Immature natural killer cell (primary cell): ENCODE measurements around the gene MCF2. TPM values are rescaled to one million over a fixed set of nuclear protein-coding genes. Genes with fewer than 3 reads are reported as not detected.
"Not testable (repeated sequence)": the region's sequence is repeated elsewhere in the genome, so short reads cannot be mapped to it uniquely, and the experiment has no call there.

Source experiments
- DNase-seq, 3 donors: peaks; one replicate each; pipeline ENCODE4 v3.0.0; 2022; ENCODE audit warnings: mixed read lengths in 1 of 3
- H3K27ac Mint-ChIP-seq, 6 donors: one replicate each; pipeline ENCODE4 v1.8.0; 2020; ENCODE audit warnings: mixed read lengths in 6 of 6, mild to moderate bottlenecking in 5 of 6, inconsistent platforms in 4 of 6, moderate library complexity in 3 of 6
- H3K27me3 Mint-ChIP-seq, 3 donors: one replicate each; pipeline ENCODE4 v1.8.0; 2020 to 2021; ENCODE audit warnings: low read depth in 3 of 3, mild to moderate bottlenecking in 3 of 3, mixed read lengths in 3 of 3, moderate library complexity in 3 of 3, inconsistent platforms in 1 of 3
- H3K36me3 Mint-ChIP-seq, 3 donors: one replicate each; pipeline ENCODE4 v1.8.0; 2020; ENCODE audit warnings: mixed read lengths in 3 of 3, inconsistent platforms in 2 of 3, mild to moderate bottlenecking in 2 of 3
- H3K4me1 Mint-ChIP-seq, 2 donors: one replicate each; pipeline ENCODE4 v1.8.0; 2020; ENCODE audit warnings: inconsistent platforms in 2 of 2, mild to moderate bottlenecking in 2 of 2, mixed read lengths in 2 of 2, moderate library complexity in 1 of 2
- H3K4me3 Mint-ChIP-seq, 5 donors: one replicate each; pipeline ENCODE4 v1.8.0; 2020; ENCODE audit warnings: mild to moderate bottlenecking in 5 of 5, mixed read lengths in 5 of 5, inconsistent platforms in 3 of 5, moderate library complexity in 3 of 5
- H3K9me3 Mint-ChIP-seq, 6 donors: one replicate each; pipeline ENCODE4 v1.8.0; 2020; ENCODE audit warnings: mild to moderate bottlenecking in 6 of 6, mixed read lengths in 6 of 6, inconsistent platforms in 4 of 6, moderate library complexity in 3 of 6
- polyA plus RNA-seq, 3 donors: library from polyadenylated mRNA; unstranded; fragments of 300-500 nt; fragmentation: Illumina TruSeq; gene quantifications; one replicate each; pipeline ENCODE4 v1.2.3, GENCODE V29; 2021

Gene MCF2
- polyA plus RNA-seq, 3 donors from 2014 or later, result 0.20 to 1.3 TPM; not detected in 1

DNA sequence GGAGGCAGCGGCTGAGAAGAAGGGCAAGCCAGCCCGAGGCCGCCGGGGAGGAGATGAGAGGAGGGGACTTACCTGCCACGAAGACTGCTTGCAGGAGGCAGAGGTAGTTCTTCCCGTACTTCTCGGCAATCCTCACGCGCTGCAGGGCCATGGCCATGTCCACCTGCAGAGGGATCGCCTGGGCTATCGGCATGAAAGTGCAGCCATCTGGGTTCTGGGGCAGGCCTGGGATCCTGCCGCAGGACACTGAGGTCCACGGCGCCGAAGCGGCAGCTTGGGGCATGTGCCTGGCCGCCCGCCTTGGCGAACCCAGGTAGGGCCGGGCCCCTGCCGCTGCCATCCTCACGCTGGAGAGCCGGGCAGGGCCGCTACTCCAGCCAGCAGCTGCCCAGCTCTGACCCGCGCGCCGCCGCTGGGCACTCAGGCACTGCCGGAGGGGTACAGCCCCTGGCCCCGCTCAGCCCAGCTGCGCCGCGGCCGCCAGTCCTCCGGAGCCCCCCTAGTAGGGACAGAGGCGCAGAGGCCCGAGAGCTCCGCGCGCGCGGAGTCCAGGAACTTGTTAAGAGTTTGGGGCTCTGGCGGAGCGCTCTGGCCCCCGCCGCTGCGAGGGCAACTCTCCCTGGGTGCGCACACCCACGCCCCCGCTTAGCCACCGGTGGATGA, 16.0 kb downstream of the MCF2 start:
- Mint-ChIP-seq H3K4me1 (peaks cover 0 to 3% of the 10 kb centered on the region in 2 donors), H3K27ac (no peak overlapping the region), H3K9me3 (no peaks in the 10 kb centered on the region), H3K36me3 (no peaks in the 10 kb centered on the region), H3K27me3 (peaks cover 0 to 5% (median 4%) of the 10 kb centered on the region in 3 donors), H3K4me3 (peak overlapping the region; percentile 72 to 84 (median 78))
- peak in 1 of 3 donors; percentile 4 for DNase-seq

DNA sequence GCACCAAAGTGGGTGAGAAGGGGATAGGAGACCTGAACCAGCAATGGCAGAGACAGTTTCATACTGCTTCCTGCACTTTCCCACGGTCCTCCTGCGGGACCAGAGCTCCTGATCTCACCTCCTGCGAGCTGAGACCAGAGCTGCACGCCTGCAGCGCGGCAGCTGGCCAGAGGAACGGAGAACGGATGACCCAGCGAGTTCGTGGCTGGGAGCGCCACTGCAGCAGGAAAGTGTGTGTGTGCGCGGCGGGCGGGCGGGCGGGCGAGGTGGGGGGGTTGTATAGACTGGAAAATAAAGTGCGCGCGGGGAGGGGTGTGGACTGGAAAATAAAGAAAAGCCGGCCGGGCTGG, 16.5 kb downstream of the MCF2 start:
- H3K4me3 Mint-ChIP-seq, result peak overlapping the region; percentile 72 to 84 (median 78)
- H3K27ac Mint-ChIP-seq, result no peak overlapping the region
- peaks cover 0 to 3% of the 10 kb centered on the region in 2 donors for H3K4me1 Mint-ChIP-seq
- H3K9me3 Mint-ChIP-seq, result no peaks in the 10 kb centered on the region
- no peak for DNase-seq
- H3K36me3 Mint-ChIP-seq, result no peaks in the 10 kb centered on the region
- H3K27me3 Mint-ChIP-seq, result peaks cover 0 to 7% (median 5%) of the 10 kb centered on the region in 3 donors

GRCh38 chrX:139685175-139685574, 22.8 kb downstream of the MCF2 start:
- not testable (repeated sequence) for H3K27ac Mint-ChIP-seq, H3K9me3 Mint-ChIP-seq, DNase-seq, H3K27me3 Mint-ChIP-seq, H3K36me3 Mint-ChIP-seq, H3K4me3 Mint-ChIP-seq, H3K4me1 Mint-ChIP-seq

- Mint-ChIP-seq H3K36me3 (peaks cover 2 to 6% (median 6%) of the 10 kb centered on the region in 3 donors), H3K4me3 (no peak overlapping the region), H3K9me3 (peaks cover 0 to 3% (median 0%) of the 10 kb centered on the region in 6 donors), H3K27ac (no peak overlapping the region), H3K4me1 (no peaks in the 10 kb centered on the region), H3K27me3 (peaks cover 0 to 7% (median 3%) of the 10 kb centered on the region in 3 donors)
- DNase-seq, result no peak
Measured at GRCh38 chrX:139680356-139680755, 27.6 kb downstream of the MCF2 start.

DNA sequence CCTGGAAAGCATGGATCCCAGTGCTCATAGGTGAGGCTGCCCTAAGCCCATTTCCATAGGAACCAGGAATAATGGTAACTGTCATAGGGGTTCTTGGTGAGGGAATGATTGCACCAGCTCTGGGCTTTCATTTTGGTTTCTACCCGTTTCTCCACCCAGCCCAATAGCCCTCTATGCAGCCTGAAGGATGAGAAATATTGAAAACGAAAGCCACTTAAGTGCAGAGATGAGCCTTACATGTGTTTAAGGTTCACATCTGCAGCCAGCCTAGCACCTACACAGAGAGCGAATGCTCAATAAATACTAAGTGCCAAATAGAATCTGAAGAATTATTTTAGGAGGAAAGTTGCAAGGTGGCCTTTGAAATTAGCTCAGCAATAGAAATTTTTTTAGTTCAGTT, 60.4 kb downstream of the MCF2 start:
- Mint-ChIP-seq H3K4me1 (no peaks in the 10 kb centered on the region), H3K27me3 (peaks cover 0 to 6% (median 0%) of the 10 kb centered on the region in 3 donors)

GRCh38 chrX:139642241-139642927, 65.6 kb downstream of the MCF2 start:
- no peak overlapping the region for H3K4me3 Mint-ChIP-seq
- no peak overlapping the region for H3K27ac Mint-ChIP-seq
- peaks cover 4 to 8% (median 5%) of the 10 kb centered on the region in 3 donors for H3K36me3 Mint-ChIP-seq
- no peaks in the 10 kb centered on the region for H3K9me3 Mint-ChIP-seq
- peaks cover 0 to 3% (median 0%) of the 10 kb centered on the region in 3 donors for H3K27me3 Mint-ChIP-seq
- no peak for DNase-seq
- peaks cover 3 to 5% of the 10 kb centered on the region in 2 donors for H3K4me1 Mint-ChIP-seq

More for the DNA sequence above, 60.4 kb downstream of the MCF2 start:
- no peak for DNase-seq
- peaks cover 4 to 8% (median 5%) of the 10 kb centered on the region in 3 donors for H3K36me3 Mint-ChIP-seq
- no peaks in the 10 kb centered on the region for H3K9me3 Mint-ChIP-seq
- no peak overlapping the region for H3K27ac Mint-ChIP-seq
- no peak overlapping the region for H3K4me3 Mint-ChIP-seq

- DNase-seq, result no peak
- no peak overlapping the region for H3K4me3 Mint-ChIP-seq
- H3K4me1 Mint-ChIP-seq, result peaks cover 3 to 5% of the 10 kb centered on the region in 2 donors
- H3K9me3 Mint-ChIP-seq, result no peaks in the 10 kb centered on the region
- no peaks in the 10 kb centered on the region for H3K36me3 Mint-ChIP-seq
- peaks cover 0 to 3% (median 1%) of the 10 kb centered on the region in 3 donors for H3K27me3 Mint-ChIP-seq
- H3K27ac Mint-ChIP-seq, result no peak overlapping the region
Measured at GRCh38 chrX:139640259-139640658, 67.7 kb downstream of the MCF2 start.

GRCh38 chrX:139639253-139639652, 68.7 kb downstream of the MCF2 start:
- Mint-ChIP-seq H3K9me3 (no peaks in the 10 kb centered on the region), H3K4me1 (peaks cover 3 to 5% of the 10 kb centered on the region in 2 donors), H3K36me3 (no peaks in the 10 kb centered on the region), H3K4me3 (no peak overlapping the region), H3K27me3 (peaks cover 0 to 3% (median 2%) of the 10 kb centered on the region in 3 donors), H3K27ac (no peak overlapping the region)
- DNase-seq, result no peak

GRCh38 chrX:139600105-139600504, 107.9 kb downstream of the MCF2 start:
- H3K27me3 Mint-ChIP-seq, result peaks cover 0 to 7% (median 0%) of the 10 kb centered on the region in 3 donors
- H3K9me3 Mint-ChIP-seq, result no peaks in the 10 kb centered on the region
- H3K36me3 Mint-ChIP-seq, result peaks cover 0 to 18% (median 12%) of the 10 kb centered on the region in 3 donors
- H3K27ac Mint-ChIP-seq, result no peak overlapping the region
- no peaks in the 10 kb centered on the region for H3K4me1 Mint-ChIP-seq
- no peak overlapping the region for H3K4me3 Mint-ChIP-seq
- DNase-seq, result no peak

DNA sequence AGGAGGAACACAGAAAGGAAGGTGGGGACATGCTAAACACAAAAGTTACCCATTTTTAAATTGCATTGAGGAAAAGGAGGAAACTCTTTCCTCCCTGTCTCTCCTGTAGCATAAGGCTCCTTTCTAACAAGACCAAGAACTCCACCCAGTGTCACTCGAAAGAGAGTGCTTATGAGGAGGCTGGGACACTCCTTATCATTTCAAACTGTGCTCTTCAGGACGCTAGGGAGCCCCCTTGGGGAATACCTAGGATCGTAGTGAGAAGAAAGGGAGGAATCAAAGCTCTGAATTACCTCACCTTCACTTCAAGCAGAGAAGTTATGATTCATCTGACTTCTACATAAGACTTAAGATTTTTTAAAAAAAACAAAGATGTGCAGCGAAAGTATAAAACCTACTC, 111.9 kb downstream of the MCF2 start:
- Mint-ChIP-seq H3K4me1 (no peaks in the 10 kb centered on the region), H3K4me3 (no peak overlapping the region), H3K27ac (no peak overlapping the region), H3K36me3 (peaks cover 0 to 14% (median 6%) of the 10 kb centered on the region in 3 donors), H3K9me3 (no peaks in the 10 kb centered on the region), H3K27me3 (peaks cover 0 to 7% (median 0%) of the 10 kb centered on the region in 3 donors)
- DNase-seq, result no peak

DNA sequence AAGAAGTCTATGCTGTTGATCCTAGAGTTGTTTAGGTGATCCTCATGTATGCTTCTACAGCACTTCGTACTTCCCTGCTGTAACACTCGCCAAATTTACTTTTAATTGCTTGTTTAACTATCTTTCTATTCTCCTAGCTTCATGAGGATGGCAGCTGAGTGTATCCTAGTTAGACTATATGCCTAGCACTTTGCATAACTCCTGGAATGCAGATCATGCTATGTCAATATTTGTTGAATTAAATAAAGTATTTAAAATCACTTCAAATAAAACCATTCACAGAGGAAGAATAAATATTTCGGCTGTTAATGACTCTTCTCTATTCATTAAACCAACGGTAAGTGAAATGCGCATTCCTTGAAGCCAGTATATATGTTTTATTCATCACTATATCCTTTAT, 122.4 kb downstream of the MCF2 start:
- no peaks in the 10 kb centered on the region for H3K4me1 Mint-ChIP-seq
- H3K36me3 Mint-ChIP-seq, result peaks cover 0 to 25% (median 0%) of the 10 kb centered on the region in 3 donors
- no peak for DNase-seq
- no peak overlapping the region for H3K27ac Mint-ChIP-seq
- no peaks in the 10 kb centered on the region for H3K9me3 Mint-ChIP-seq
- no peak overlapping the region for H3K4me3 Mint-ChIP-seq
- no peaks in the 10 kb centered on the region for H3K27me3 Mint-ChIP-seq

DNA sequence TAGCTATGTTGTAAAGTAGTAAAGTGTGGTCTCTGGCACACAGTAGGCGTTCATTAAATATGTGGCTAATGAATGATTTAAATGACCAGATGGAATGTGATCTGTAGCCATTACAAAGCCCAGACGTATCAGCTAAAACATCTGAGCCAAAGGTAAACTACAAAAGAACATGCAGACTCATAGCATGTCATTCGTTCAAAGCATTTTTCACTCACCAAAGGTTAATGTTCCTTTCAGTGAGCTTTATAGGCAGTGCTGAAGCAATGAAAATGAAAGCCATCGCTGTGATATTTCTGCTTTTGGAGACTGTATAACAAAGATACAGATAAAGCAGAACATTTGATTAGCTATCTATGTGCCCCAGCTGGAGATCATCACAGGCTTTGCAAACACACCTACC, 126.9 kb downstream of the MCF2 start:
- H3K36me3 Mint-ChIP-seq, result peaks cover 0 to 17% (median 0%) of the 10 kb centered on the region in 3 donors
- DNase-seq, result no peak
- peaks cover 0 to 12% (median 4%) of the 10 kb centered on the region in 3 donors for H3K27me3 Mint-ChIP-seq
- H3K4me3 Mint-ChIP-seq, result no peak overlapping the region
- no peaks in the 10 kb centered on the region for H3K4me1 Mint-ChIP-seq
- no peak overlapping the region for H3K27ac Mint-ChIP-seq
- H3K9me3 Mint-ChIP-seq, result no peaks in the 10 kb centered on the region

DNA sequence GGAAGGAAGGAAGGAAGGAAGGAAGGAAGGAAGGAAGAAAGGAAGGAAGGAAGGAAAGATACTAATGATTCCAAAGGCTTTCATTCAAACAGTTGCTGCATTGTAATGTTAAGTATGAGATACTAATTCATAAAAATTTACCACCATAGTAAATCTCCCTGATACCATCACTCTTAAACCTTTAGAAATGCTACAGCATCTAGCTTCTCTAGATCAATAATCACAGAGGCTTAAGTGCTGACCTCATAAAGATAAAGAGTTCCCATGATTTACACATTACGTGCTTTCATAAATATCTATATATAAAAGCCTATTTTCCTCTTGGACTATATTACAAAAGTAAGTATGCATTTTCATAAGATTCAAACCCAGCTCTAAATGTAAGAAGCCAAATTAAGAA, 141.0 kb downstream of the MCF2 start:
- H3K9me3 Mint-ChIP-seq, result no peaks in the 10 kb centered on the region
- H3K4me1 Mint-ChIP-seq, result no peaks in the 10 kb centered on the region
- H3K36me3 Mint-ChIP-seq, result no peaks in the 10 kb centered on the region
- H3K4me3 Mint-ChIP-seq, result no peak overlapping the region
- no peak for DNase-seq
- H3K27ac Mint-ChIP-seq, result no peak overlapping the region
- peaks cover 0 to 13% (median 1%) of the 10 kb centered on the region in 3 donors for H3K27me3 Mint-ChIP-seq

- Mint-ChIP-seq H3K4me3 (no peak overlapping the region), H3K9me3 (no peaks in the 10 kb centered on the region), H3K27ac (no peak overlapping the region), H3K4me1 (no peaks in the 10 kb centered on the region), H3K36me3 (no peaks in the 10 kb centered on the region), H3K27me3 (peaks cover 0 to 10% (median 1%) of the 10 kb centered on the region in 3 donors)
- DNase-seq, result no peak
Measured at GRCh38 chrX:139563251-139563650, 144.7 kb downstream of the MCF2 start.
